BE2C (cell line): Measurements from ENCODE around the gene KANSL2.
A peak's percentile ranks its signal among the peaks of the same experiment; 100 is the strongest.
"Not testable (repeated sequence)": the region's sequence is repeated elsewhere in the genome, so short reads cannot be mapped to it uniquely, and the experiment has no call there.

Experiments
- DNase-seq: peaks from one replicate; pipeline ENCODE4 v3.0.0-alpha.2; 2020
- H3K27me3 ChIP-seq: fragments of 250-450 bp; sonication (Bioruptor Pico); 2 replicates; pipeline ENCODE4 v1.5.1; 2020; ENCODE audit warnings: mild to moderate bottlenecking
- H3K36me3 ChIP-seq: fragments of 250-450 bp; sonication (Bioruptor Pico); 2 replicates; pipeline ENCODE4 v1.5.1; 2020; ENCODE audit warnings: mild to moderate bottlenecking
- H3K4me1 ChIP-seq: fragments of 250-450 bp; sonication (Bioruptor Pico); 2 replicates; pipeline ENCODE4 v1.5.1; 2020
- H3K4me3 ChIP-seq: 2 replicates; pipeline ENCODE4 v1.5.1; 2011; ENCODE audit warnings: low read depth, low read length
- H3K9me3 ChIP-seq: fragments of 250-450 bp; sonication (Bioruptor Pico); 2 replicates; pipeline ENCODE4 v1.5.1; 2020
- TF ChIP-seq, protein P1 (sequence below): IDR thresholded peaks from 2 replicates; pipeline ENCODE4 v1.5.1; 2012; ENCODE audit warnings: mild to moderate bottlenecking, low read depth, low read length

The KANSL2 gene

DNA sequence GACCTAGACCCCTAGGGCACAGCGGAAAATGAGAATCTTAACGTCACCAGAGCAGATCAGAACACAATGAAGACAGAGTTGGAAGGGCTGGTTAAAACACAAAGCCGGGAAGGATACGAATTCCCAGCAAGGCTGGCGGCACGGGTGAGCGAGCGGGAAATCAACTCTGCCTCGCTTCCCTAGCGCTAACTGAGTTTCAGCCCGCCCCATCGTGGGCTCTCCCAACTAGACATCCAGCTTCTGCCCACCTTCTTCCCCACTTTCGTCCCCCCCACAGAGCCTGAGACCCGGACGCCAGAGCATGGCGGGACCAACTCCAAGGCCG lies 34.1 kb upstream of the KANSL2 start:
- no peaks in the 10 kb centered on the region for H3K4me1 ChIP-seq
- no peaks in the 10 kb centered on the region for H3K9me3 ChIP-seq
- H3K36me3 ChIP-seq = peaks cover 28% of the 10 kb centered on the region
- no peak for DNase-seq
- TF ChIP-seq, protein P1, sequence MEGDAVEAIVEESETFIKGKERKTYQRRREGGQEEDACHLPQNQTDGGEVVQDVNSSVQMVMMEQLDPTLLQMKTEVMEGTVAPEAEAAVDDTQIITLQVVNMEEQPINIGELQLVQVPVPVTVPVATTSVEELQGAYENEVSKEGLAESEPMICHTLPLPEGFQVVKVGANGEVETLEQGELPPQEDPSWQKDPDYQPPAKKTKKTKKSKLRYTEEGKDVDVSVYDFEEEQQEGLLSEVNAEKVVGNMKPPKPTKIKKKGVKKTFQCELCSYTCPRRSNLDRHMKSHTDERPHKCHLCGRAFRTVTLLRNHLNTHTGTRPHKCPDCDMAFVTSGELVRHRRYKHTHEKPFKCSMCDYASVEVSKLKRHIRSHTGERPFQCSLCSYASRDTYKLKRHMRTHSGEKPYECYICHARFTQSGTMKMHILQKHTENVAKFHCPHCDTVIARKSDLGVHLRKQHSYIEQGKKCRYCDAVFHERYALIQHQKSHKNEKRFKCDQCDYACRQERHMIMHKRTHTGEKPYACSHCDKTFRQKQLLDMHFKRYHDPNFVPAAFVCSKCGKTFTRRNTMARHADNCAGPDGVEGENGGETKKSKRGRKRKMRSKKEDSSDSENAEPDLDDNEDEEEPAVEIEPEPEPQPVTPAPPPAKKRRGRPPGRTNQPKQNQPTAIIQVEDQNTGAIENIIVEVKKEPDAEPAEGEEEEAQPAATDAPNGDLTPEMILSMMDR = no peak
- peak overlapping the region; percentile 96 for H3K4me3 ChIP-seq
- H3K27me3 ChIP-seq = no peaks in the 10 kb centered on the region

DNA sequence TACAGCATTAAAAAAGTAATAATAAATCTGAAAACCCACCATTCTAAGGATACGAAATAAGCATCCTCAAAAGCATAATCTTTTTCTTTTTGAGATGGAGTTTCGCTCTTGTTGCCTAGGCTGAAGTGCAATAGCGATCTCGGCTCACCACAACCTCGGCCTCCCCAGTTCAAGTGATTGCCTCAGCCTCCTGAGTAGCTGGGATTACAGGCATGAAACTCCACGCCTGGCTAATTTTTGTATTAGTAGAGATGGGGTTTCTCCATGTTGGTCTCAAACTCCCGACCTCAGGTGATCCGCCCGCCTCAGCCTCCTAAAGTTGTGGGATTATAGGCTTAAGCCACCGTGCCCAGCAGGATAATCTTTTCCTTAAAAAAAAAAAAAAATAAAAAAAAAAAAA lies 30.2 kb upstream of the KANSL2 start:
- Histone ChIP-seq H3K36me3 (peaks cover 61% of the 10 kb centered on the region), H3K9me3 (no peaks in the 10 kb centered on the region), H3K4me1 (no peaks in the 10 kb centered on the region), H3K27me3 (no peaks in the 10 kb centered on the region), H3K4me3 (no peak overlapping the region)
- TF ChIP-seq, protein P1 = no peak
- DNase-seq = no peak

DNA sequence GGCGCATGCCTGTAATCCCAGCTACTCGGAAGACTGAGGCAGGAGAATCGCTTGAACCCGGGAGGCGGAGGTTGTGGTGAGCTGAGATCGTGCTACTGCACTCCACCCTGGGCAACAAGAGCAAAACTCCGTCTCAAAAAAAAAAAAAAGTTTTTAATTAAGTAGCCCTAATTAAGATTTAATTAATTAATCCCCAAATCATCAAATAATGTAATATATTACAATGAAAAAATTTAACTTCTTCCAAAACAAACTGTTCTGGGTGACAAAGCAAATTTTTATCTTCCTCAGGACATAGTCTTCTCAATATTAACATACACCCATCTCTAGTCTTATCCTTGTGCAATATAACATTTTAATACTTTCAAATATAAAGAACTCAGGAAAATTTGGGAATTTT lies 16.8 kb upstream of the KANSL2 start:
- H3K27me3 ChIP-seq, H3K4me1 ChIP-seq, H3K4me3 ChIP-seq, DNase-seq, H3K9me3 ChIP-seq: not testable (repeated sequence)
- peaks cover 68% of the 10 kb centered on the region for H3K36me3 ChIP-seq

DNA sequence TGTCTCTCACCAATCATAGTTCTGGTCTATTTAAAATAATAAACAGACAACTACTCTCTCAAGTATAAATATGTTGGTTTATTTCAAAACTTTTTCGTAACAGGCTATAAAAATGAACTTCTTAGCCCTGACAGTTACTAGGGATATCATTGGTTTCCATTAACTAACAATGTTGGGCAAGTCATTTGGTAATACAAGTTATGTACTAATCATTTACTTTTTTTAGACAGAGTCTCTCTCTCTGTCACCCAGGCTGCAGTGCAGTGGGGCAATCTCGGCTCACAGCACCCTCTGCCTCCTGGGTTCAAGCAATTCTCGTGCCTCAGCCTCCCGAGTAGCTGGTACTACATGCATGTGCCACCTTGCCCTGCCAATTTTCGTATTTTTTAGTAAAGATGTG lies 14.6 kb upstream of the KANSL2 start:
- Histone ChIP-seq H3K9me3 (no peaks in the 10 kb centered on the region), H3K4me3 (no peak overlapping the region), H3K27me3 (no peaks in the 10 kb centered on the region), H3K4me1 (no peaks in the 10 kb centered on the region), H3K36me3 (peaks cover 69% of the 10 kb centered on the region)
- TF ChIP-seq, protein P1 = no peak
- no peak for DNase-seq

DNA sequence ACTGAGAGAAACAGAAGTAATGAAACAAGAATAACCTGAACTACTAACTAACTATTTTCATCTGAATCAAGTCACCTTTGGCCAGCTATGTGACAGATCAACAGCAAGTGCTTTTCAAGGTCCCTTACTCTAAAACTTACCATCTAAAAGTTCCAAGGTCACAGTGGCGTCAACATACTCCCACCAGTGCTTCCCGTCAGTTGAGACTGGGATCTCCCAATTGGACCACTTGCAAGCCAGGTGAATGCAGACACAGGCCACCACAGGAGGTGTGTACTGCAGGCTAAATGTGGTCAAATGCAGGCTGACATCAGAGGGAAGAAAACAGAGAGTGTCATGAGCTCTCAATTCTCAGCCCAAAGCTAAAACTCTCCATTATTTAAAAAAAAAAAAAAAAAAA lies 13.8 kb upstream of the KANSL2 start:
- no peak overlapping the region for H3K4me3 ChIP-seq
- H3K27me3 ChIP-seq = no peaks in the 10 kb centered on the region
- no peaks in the 10 kb centered on the region for H3K9me3 ChIP-seq
- H3K4me1 ChIP-seq = no peaks in the 10 kb centered on the region
- peaks cover 77% of the 10 kb centered on the region for H3K36me3 ChIP-seq
- no peak for DNase-seq
- TF ChIP-seq, protein P1 = no peak

DNA sequence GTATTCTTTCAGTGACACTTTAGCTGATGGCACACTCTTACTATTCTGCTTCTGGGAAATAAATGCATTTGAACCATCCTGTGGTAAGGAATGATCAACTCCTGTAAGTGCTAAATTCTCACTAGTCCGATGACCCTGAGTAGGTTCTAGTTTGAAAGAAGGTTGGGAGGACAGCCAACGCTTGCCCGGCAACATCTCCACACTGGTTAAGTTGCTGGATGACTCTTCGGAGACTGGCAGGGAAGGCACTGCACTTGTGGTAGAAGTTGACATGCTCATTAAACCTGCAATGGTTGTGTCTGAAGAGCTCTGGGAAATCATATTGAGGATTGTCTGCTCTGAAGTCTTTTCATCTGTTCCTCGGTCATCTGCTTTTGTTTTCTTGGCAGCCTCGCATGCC lies 12.0 kb upstream of the KANSL2 start:
- H3K4me1 ChIP-seq = no peaks in the 10 kb centered on the region
- no peaks in the 10 kb centered on the region for H3K27me3 ChIP-seq
- DNase-seq = no peak
- no peak overlapping the region for H3K4me3 ChIP-seq
- no peaks in the 10 kb centered on the region for H3K9me3 ChIP-seq
- TF ChIP-seq, protein P1 = no peak
- H3K36me3 ChIP-seq = peaks cover 75% of the 10 kb centered on the region

DNA sequence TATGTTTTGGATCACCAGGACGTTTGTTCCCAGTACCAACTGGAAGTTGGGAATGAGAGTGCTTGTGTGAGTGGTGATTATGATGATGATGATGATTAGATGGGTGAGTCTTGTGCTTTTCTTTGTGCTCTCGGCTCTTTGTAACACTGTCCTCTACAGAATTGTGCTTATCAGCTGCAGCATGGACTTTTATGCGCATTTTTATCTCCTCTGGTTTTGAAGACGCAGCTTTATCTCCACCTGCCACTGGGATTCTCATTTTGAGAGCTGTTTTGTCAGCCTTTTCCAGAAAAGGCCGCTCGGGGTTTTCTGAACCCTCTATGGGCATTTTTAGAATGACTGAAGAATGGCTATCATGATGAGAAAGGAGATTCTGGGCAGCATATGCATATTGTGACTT lies 11.5 kb upstream of the KANSL2 start:
- Histone ChIP-seq H3K36me3 (peaks cover 75% of the 10 kb centered on the region), H3K4me1 (no peaks in the 10 kb centered on the region), H3K27me3 (no peaks in the 10 kb centered on the region), H3K9me3 (no peaks in the 10 kb centered on the region; the same call in 1 of the 2 replicates), H3K4me3 (no peak overlapping the region)
- no peak for DNase-seq
- TF ChIP-seq, protein P1 = no peak
